Gastrocnemius medialis (tissue), 4 donors: ENCODE measurements around the gene HSPB2.

Experiments
- POLR2A ChIP-seq, 2 donors: fragments of 450-650 bp; IDR thresholded peaks; one replicate each; pipeline ENCODE4 v1.6.1; 2017; ENCODE audit warnings: antibody characterized with exemption in 2 of 2, mild to moderate bottlenecking in 2 of 2, moderate library complexity in 2 of 2
- TF ChIP-seq, protein P1 (sequence below), 5 experiments: fragments of 450-650 bp in 3 of 5; fragments of 200-600 bp in 2 of 5; sonication (generic) in 2 of 5; IDR thresholded peaks in 4 of 5; conservative IDR thresholded peaks in 1 of 5; 1 replicate in 4 of 5; 2 replicates in 1 of 5; pipeline ENCODE4 v1.5.1; 2016 to 2019; ENCODE audit warnings: antibody characterized with exemption in 5 of 5, mild to moderate bottlenecking in 3 of 5, moderate library complexity in 3 of 5

DNA sequence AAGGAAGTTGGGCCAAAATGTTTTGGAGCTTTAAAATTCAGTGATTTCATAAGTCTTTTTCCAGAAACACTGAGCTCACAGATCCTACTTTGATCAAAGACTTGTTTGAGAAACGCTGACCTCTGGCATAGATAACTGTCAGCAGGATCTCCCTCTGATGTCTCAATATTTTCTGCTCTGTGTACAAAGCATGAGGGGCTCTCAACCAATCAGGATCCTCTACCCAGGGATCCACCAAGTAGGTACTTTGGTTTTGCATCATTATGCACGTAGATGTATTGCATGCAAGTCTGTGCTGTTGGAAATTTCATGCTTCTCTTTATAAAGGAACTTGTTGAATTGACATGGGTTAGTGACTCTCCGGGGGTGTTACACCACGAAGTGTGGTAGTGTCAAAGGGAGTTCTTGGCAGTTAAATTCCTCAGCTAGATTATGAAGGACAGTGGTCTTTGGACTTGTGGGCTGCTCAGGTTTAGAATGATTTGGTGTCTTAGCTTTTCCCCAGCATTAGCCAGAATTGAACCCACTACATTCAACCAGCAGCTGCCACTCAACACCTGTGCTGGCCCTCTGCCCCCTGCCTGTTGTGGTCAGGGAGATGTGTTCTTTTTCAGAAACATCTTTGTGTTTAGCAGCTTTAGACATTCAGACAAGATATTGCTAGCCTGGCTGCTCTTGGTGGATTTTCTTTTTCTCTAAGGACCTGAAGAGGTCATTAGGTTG lies 22.9 kb downstream of the HSPB2 start:
- TF ChIP-seq, protein P1, sequence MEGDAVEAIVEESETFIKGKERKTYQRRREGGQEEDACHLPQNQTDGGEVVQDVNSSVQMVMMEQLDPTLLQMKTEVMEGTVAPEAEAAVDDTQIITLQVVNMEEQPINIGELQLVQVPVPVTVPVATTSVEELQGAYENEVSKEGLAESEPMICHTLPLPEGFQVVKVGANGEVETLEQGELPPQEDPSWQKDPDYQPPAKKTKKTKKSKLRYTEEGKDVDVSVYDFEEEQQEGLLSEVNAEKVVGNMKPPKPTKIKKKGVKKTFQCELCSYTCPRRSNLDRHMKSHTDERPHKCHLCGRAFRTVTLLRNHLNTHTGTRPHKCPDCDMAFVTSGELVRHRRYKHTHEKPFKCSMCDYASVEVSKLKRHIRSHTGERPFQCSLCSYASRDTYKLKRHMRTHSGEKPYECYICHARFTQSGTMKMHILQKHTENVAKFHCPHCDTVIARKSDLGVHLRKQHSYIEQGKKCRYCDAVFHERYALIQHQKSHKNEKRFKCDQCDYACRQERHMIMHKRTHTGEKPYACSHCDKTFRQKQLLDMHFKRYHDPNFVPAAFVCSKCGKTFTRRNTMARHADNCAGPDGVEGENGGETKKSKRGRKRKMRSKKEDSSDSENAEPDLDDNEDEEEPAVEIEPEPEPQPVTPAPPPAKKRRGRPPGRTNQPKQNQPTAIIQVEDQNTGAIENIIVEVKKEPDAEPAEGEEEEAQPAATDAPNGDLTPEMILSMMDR (IDR thresholded peaks at IDR 0.05 in 4 of 5, conservative IDR thresholded peaks at IDR 0.05 in 1 of 5) = no peak
- TF ChIP-seq POLR2A (IDR thresholded peaks at IDR 0.05) = no peak
